ENCODE data around the gene CUEDC2.
A peak's percentile ranks its signal among the peaks of the same experiment; 100 is the strongest.

The CUEDC2 gene, protein sequence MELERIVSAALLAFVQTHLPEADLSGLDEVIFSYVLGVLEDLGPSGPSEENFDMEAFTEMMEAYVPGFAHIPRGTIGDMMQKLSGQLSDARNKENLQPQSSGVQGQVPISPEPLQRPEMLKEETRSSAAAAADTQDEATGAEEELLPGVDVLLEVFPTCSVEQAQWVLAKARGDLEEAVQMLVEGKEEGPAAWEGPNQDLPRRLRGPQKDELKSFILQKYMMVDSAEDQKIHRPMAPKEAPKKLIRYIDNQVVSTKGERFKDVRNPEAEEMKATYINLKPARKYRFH

DNA sequence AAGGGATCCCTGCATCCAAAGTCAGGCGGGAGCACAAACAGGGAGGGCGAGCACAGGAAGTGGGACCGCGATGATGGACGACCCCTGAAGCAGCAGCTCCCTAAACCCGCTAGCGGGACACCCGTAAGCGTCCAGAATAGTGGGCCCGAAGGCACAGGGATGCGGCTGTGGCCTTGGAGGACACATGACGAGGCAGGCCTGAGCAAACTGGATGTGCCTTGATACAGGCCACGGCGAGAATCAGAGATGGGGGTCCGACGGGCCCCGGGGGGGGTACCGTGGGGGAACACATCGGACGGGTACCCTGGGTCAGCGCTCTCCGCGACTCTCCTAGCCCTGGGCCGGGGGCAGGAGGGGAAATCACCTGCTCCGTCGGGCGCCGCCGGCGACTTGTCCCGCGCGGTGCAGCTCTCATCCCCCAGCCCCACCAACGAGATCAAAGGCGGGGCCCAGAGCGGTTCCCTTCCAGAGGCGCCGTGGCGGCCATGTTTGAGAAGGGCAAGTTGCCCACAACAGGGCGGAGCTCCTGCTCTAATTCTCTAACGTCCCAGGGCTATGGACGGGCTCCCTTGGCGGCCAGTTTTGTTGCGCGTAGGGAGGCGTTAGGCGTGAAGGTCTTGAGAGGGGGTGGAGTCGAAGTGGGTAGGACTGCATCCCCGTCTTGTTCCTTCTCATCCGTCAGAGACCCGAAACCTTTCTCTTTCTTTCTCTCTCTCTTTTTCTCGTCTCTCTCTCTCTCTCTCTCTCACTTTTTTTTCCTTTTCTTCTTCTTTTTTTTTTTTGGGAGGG, at the start of gene CUEDC2:
Gene CUEDC2, minus strand, starts transcription at position 413 of the 789 bp plus-strand sequence. CDS start 7,386 bp downstream, outside the sequence.
- DNase-seq (ENCODE audit: low spot score): peak; percentile 96

DNA sequence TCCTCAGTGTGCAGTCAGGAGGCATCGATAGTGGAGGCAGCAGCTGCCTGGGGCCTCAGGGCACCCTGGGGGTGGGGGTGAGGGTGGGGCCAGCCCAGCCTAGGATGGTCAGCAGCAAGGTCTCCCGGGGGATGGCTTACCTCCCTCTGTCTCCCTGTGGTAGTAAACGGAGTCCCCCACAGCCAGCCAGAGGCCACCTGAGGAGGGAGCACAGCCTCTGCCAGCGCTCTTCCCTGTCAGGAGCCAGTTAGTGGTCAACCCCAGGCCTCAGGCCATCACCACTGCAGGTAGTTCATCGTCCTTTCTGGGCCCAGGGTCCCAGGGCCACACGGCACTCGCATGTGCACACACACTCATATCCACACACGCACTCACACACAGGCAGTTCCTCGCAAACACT, 48.0 kb upstream of the CUEDC2 start:
- DNase-seq (ENCODE audit: low spot score): no peak

DNA sequence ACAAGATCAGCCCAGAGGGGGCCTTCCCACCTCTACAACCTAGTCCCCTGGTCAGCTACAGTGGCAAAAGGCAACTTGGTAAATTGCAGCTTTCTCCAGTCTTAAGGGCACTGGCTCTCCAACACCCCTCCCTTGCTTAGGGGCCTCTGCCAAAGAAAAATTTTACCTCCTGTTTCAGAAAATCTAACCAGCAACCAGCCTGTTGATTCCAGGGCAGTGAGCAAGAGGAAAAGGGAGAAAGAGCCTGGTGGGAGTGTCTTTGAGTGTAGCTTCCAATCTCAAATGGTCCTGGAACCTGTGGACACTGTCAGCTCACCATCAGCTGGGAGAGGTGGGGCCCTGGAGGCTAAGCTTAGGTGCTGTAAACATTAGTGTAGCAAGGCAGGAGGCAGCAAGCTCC, 47.3 kb upstream of the CUEDC2 start:
- no peak for DNase-seq (ENCODE audit: low spot score)

DNA sequence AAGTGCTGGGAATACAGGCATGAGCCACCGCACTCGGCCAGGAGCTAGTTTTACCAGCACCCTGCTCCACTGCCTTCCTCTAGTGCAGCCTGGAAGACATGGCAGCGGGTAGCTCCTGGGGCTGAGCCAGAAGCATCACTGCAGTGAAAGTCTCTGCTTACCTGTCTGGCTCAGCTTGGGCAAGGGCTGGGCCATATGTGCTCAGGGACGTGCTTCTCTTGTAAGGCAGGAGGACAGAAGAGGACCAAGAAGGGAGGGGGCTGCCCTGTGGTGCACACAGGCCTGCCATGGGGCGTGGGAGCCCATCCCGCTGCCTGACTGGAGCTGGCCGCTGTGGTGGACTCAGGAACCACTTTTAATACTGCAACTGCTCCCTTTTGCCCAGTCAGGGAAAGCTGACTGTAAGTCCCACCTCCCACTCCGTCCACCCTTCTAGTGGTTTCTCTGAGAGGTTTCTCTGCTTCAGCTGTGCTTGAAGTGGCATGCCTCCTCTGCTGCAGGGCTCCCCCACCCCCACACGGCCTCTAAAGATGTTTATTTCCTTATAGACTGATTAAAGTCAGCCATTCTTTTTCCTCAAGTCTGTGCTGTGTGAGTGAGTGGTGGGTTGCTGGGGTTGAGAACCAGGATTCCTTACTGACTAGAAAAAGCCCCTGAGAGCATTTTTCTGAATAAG, 44.2 kb upstream of the CUEDC2 start:
- DNase-seq (ENCODE audit: low spot score): no peak

DNA sequence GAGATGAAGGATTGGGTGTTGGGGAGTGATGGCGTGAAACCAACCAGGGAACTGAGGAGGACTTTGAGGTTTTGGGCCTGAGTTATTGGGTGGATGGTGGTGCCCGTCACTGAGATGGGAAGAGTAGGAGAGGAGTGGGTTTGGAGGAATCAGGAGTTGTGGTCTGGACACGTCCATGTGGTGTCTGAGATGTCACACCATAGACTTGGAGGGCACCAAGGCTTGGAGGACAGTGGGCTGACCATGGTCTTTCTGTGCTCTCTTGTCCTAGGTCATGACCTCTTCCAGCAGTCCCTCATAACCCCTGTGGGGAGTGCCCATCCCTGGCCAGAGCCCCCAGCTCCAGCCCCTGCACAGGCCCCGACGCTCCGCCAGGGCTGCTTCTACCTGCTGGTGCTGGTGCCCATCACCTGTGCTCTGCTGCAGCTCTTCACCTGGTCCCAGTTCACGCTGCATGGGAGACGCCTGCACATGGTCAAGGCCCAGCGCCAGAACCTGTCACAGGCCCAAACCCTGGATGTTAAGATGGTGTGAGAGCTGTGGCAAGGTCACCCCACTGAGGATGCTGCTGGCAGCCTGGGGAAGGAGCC, 43.2 kb upstream of the CUEDC2 start:
- no peak for DNase-seq (ENCODE audit: low spot score)

DNA sequence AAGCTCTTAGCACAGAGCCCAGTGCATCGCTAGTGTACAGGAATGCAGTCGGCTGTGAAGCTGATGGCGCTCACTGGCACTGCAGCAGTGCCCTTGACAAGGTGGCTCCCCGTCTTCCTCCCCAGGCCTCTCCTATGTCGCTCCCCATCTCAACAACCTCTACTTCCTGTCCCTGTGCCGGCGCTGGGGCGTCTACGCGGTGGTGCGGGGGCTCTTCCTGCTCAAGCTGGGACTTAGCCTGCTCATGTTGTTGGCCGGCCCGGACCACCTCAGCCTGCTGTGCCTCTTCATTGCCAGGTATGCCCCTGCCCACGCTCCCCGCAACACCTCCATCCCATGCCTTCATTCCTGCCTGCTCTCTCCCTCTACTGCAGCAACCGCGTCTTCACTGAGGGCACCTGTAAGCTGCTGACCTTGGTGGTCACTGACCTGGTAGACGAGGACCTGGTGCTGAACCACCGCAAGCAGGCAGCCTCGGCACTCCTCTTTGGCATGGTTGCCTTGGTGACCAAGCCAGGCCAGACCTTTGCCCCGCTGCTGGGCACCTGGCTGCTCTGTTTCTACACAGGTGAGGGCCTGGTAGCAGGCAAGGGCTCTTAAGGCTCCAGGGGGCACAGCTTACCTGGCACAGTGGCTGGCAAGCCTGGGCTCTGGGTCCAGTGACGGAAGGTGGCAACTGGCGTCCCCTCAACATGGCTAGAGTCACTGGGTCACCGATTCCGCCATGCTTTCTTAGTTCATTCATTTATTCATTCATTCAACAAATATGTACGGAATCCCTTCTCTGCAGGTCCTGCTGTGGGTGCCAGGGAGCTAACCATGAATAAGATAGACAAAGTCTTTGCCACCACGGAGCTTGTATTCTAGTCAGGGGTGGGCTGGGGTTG, 41.3 kb upstream of the CUEDC2 start:
- DNase-seq (ENCODE audit: low spot score): no peak

DNA sequence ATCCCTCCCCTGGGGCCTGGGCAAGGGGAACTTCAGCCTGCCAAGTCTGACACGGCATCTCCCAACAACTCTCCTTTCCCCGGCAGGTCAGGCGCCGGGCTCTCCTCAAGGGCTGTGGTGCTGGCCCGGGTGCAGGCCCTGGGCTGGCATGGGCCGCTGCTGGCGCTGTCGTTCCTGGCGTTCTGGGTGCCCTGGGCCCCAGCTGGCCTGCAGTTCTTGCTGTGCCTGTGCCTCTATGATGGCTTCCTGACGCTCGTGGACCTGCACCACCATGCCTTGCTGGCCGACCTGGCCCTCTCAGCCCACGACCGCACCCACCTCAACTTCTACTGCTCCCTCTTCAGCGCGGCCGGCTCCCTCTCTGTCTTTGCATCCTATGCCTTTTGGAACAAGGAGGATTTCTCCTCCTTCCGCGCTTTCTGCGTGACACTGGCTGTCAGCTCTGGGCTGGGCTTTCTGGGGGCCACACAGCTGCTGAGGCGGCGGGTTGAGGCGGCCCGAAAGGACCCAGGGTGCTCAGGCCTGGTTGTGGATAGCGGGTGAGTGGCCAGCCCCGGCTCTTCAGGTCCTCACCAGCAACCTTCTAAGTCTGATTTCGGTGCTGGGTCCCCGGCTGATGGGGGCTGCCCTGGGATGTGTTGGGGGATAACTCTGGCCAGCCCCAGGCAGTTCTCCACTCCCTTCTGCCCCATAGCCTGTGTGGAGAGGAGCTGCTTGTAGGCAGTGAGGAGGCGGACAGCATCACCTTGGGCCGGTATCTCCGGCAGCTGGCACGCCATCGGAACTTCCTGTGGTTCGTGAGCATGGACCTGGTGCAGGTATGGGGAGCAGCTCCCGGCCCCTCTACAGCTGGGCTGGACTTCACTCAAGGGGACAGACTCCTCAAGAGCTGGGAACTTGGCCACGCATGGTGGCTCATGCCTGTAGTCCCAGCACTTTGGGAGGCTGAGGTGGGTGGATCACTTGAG, 38.5 kb upstream of the CUEDC2 start:
- DNase-seq (ENCODE audit: low spot score): no peak

DNA sequence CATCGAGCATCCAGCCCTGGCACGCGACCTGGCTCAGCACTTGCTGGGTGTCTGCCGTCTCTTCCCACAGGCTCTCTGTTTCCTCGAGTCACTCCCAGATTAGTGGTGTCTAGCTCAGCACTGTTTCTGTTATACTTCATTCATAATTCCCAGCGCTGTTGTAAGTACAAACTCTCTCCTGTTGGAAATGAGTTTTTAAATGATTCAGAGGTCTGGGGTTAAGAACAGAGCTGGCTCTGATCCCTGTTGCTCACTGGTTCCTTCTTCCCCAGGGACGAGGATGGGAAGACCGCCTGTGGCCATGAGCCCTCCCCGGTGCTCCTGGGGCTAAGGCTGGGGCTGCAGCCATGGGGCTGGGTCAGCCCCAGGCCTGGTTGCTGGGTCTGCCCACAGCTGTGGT, 36.3 kb upstream of the CUEDC2 start:
- DNase-seq (ENCODE audit: low spot score): no peak

DNA sequence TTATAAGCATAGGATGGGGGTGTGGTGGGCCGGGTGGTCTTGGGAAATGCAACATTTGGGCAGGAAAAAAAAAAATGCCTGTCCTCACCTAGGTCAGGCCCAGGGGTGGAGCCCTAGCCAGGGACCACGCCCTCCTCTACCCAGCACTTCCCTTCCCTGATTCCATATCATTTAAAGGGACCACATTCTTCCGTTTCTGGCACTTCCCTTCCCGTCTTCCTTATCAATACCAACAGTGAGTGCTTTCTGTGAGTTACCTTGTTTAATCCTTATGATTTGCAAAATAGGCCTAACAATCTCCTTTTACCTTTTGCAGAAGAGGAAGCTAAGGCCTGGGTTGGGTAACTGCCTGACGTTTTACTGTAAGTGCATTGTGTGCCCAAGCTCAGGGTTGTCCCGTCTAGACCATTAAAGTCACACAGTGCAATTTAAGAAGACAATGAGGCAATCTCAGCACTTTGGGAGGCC, 35.6 kb upstream of the CUEDC2 start:
- DNase-seq (ENCODE audit: low spot score): no peak

DNA sequence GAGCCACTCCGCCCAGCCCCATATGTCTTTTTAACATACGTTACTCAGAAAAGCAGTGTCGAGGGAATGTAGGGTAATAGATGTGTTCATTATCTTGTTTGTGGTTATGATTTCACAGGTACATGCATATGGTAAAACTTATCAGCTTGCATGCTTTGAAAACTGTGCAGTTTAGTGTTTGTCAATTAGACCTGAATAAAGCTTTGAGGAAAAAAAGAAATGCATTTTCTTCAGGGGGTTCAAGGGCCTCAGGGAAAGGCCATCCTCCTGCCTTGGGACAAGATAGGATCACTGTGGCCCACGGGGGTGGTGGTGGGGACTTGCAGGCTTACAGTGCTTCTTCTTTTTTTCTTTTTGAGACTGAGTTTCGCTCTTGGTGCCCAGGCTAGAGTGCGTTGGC, 34.9 kb upstream of the CUEDC2 start:
- DNase-seq (ENCODE audit: low spot score): no peak

DNA sequence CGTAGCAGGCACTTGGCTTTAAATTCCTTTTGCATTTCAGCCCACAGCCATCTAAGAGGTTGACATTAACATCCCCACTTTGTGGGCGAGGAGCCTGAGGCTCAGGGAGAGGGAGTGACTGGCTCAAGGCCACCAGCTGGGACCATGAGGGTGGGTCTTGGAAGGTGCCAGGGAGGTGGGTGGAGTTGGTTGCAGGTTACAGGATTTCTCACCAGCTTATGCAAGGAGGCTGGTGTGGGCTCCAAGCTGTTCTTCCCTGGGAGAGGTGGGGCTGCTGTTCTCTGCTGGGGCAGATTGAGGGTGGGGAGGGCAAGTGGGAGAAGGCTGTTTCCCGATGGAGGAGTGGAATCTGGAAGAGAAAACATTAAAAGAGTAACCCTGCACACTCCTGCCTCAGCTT, 33.1 kb upstream of the CUEDC2 start:
- no peak for DNase-seq (ENCODE audit: low spot score)

DNA sequence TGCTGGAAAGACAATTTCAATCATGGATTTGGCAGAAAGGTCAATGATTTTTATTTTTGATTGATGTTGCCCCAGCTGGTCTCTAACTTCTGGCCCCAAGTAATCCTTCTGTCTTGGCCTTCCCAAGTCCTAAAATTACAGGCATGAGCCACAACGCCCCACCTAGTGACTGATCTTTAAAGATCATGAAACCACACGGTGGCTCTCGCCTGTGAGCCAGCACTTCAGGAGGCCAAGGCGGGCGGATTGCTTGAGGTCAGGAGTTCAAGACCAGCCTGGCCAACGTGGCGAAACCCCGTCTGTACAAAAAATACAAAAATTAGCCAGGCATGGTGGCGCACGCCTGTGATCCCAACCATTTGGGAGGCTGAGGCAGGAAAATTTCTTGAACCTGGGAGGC, 31.6 kb upstream of the CUEDC2 start:
- DNase-seq (ENCODE audit: low spot score): no peak

DNA sequence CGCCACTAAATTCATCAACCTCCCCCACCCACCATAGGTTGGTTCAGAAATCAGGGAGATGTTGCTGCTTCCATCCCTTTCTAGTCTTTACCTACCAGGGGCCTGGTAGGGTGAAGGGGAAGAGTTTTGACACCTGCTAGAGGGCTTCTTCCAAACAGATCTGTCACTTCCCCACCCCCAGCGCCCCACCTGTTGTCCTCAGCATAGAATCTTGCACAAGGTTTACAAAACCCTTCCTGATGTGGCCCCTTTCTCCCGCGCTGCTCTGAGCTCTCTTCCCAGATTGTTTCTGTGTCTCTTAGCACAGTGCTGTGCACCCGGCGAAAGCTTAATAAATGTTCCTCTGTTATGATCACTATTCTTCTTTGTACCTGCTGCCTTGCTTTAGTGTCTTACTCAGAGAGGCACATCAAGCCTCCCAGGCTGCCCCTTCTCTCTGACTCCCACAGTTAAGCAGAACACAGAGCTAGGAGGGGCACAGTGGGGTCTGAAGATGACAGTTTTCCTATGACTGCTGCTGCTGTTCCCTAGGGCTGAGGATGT, 30.2 kb upstream of the CUEDC2 start:
- no peak for DNase-seq (ENCODE audit: low spot score)

DNA sequence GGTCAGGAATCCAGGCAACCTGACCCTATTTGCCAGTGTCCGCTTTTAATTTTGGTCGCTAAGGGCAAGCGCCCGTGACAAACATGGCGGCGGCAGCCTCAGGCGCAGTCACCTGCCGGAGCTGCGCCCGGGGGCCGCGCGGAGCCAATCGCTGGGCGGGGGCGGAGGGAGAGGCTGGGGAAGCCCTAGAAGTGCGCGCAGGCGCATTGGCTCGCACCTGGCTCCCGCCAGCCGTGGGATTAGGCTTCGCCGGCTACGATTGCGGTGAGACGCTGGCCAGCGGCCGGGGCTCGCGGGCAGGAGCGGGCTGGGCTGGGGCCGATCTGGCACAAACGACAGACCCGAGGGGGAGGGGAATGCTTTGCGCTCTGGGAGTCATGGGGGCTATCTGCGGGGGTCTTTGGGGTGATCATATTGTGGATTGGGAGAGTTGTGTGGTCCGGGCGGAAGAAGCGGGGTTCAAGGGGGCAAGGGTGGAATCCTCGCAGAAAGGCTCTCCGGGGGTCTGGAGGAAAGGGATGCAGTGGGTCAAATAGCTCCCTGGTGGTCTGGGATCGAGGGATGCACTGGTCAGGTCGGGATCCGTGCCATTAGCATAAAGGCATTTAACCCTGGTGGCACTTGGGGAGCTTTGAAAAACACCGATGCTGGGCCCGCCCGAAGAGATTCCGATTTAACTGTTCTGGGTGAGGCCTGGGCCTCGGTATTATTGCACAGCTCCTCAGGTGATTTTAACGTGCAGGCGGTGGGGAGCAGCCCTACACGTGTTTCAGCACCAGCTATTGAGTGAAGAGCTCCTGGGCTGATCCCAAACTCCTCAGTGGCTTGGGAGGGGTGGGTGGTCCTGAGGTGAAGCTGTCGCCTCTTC, 29.0 kb upstream of the CUEDC2 start:
- peak; percentile 96 for DNase-seq (ENCODE audit: low spot score)

DNA sequence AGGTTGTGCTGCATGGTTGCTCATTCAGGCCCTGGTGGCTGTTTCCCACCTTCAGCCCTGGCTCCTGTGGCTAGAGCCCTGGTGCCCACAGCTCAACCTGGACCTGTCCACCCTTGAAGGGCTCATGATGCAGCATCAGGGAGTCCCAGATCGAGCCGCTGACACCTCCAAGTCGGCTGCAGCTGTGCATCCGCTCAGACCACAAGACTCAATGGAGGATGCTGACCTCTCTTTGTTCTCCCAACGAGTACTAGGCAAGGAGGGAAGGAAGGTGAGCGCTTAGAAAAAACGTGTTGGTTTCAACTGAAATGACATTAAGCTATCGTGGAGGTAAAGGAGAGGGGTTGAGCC, 28.4 kb upstream of the CUEDC2 start:
- DNase-seq (ENCODE audit: low spot score): no peak

DNA sequence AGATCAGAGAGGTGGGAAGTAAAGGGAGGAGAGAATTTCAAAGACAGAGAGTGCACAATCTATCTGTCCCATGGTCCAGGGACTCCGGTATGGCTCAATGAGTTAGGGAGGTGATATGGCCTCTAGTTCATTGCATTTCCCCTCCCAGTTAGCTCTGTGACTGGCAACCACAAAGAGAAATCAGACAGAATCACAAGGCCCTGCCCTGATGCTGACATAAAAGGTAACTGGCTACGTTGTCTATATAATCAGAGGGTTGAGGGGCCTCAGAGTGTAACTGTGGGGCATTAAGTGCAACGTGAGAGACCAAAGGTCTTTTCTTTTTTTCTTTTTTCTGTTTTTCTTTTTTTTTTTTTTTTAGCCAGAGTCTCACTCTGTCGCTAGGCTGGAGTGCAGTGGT, 26.3 kb upstream of the CUEDC2 start:
- no peak for DNase-seq (ENCODE audit: low spot score)

DNA sequence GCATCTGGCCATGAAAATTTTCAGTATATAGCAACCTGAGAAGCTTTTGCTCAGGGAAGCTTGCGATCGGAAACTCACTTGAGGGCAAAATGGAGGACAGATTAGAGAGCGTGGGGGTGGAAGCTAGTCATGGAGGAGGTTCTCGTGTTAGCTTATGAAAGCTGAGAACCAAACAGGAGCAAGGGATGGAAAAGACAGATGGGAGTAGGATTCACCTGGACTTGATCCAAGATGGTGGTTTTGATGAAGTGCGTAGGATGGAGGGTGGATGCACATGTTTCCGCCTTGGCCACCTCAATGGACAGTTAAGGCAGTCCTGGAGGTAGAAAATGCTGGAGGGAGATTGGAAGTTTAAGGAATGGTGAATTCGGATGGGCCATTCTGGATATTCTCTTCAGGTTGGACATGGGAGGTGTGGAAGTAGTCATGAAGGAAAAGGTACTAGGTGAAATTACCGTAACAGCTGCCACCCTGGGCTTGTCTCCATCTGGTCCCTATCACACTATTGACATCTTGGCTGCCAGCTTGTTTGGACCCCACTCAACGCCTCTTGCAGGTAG, 25.3 kb upstream of the CUEDC2 start:
- no peak for DNase-seq (ENCODE audit: low spot score)

DNA sequence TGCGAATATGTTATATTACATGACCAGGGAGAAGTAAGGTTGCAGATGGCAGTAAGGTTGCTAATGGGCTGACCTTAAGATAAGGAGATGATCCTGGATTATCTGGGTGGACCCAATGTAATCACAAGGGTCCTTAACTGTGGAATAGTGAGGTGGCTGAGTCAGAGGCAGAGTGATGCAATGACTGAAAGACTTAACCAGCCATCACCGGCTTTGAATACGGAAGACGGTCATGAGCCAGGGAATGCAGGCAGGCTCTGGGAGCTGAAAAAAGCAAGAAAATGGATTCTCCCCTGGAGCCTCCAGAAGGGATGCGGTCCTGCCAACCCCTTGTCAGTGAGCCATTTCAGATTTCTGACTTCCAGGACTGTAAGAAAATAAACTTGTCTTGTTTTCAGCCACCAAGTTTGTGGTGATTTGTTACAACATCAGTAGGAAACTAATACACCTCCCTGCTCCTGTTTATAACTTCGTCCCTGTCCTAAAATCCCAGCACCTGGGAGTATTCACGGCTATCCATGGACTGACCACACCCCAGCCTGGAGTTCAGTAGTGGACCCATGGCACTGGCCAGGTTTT, 23.6 kb upstream of the CUEDC2 start:
- peak; percentile 60 for DNase-seq (ENCODE audit: low spot score)
